ENCODE results near the gene SELENON.
A peak's percentile ranks its signal among the peaks of the same experiment; 100 is the strongest.

The SELENON gene

DNA sequence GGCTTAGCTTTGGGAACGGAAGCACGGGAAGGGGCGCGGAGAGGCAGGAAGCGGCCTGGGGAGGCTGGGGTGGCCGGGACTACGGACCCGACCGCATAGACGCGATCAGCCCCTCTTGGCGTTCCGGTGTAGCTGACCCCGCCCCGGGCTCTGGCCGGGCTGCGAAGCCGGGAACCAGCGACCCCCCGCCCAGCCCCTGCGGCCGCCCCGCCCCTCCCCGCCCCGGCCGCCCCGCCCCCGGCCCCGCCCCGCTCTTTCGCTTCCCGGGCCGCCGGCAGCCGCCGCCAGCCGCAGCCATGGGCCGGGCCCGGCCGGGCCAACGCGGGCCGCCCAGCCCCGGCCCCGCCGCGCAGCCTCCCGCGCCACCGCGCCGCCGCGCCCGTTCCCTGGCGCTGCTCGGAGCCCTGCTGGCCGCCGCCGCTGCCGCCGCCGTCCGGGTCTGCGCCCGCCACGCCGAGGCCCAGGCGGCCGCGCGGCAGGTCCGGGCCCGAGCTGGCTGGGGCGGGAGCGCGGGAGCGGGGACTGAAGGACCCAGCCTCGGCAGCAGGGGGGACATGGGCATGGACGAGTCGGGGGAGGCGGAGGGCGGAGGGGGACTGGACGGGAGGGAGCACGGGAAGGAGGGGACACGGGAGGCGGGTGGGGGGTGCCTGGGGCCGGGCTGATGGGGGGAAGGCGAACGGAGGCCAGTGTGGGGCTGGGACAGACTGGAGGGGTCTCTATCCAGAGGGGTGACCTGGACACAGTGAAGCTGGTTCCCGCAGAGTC lies at the start of gene SELENON:
TSS of gene SELENON (plus strand) at position 259 of the 768 bp plus-strand sequence. CDS start at position 297, 38 bp downstream.
- TF ChIP-seq CTCF (conservative IDR thresholded peaks at IDR 0.05) (no peak), ZFX (IDR thresholded peaks at IDR 0.05) (peak; percentile 38; the same call in 1 of the 2 replicates)
- peak within 1 kb of the TSS; percentile 65 for H3K27ac ChIP-seq

- H3K27ac ChIP-seq, result no peak overlapping the region
- no peak for TF ChIP-seq CTCF (conservative IDR thresholded peaks at IDR 0.05)
- TF ChIP-seq ZFX (IDR thresholded peaks at IDR 0.05), result no peak
Observed at GRCh38 chr1:25750923-25751605, 48.9 kb upstream of the SELENON start.

DNA sequence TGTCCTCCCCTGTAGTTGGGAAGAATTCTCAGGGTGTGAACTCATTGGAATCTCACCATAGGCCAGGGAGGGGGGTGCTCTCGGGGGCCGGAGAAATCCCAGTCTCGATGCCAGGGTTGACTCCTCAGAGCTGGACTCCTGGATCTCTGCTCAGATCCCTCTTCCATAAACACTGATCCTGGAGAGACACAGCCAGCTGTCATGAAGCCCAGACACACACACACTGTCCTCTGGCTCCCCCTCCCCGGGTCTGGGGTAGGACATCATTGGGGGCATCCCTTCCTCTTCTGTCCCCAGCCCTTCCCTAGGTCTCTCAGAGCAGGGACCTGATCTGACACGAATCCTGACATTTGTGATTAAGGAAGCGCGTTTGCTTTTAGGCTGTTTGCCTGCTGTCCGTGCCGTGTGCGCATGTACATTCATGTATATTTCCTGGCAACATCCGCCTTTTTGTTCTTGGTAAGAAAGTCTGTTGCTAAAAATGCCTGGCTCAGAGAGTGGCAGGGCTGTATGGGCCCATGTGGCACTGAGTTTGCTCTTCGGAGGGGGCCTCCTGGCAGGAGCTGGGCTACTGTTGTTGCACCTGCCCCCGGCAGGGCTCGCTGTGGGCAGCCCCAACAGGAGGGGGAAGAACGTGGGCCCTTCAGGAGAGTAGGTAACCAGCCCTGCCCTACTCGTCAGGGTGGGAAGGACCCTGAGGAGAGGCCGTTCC lies 45.4 kb upstream of the SELENON start:
- no peak overlapping the region for H3K27ac ChIP-seq
- TF ChIP-seq CTCF (conservative IDR thresholded peaks at IDR 0.05), result no peak
- no peak for TF ChIP-seq ZFX (IDR thresholded peaks at IDR 0.05)

DNA sequence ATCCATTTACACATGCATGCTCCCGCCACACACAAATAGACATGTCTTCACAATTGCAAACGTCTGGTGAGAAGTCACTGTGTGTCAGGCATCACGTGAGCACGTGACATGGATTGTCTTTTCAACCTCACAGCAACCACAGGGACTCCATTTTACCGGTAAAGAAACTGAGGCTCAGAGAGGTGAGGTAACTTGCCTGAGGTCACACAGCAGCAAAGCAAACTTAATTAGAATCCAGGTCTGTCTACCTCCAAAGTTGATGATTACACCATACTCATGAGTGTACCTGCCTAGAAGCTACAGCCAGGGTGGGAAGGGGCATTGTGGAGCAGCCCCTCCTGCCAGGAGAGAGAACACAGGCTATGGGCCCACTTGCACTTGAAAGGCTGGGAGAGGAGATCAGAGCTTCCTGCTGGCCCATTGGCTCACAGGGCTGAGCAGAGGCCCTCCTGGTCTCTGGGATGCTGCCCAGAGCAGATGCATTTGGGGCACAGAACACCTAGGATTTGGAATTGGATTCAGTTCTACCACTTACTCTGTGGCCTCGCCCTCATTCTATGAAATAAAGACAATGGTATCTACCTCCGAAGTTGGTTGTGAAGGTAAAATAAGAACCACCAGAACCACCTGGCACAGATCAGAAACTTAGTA lies 44.4 kb upstream of the SELENON start:
- H3K27ac ChIP-seq, result no peak overlapping the region
- TF ChIP-seq CTCF (conservative IDR thresholded peaks at IDR 0.05) (no peak), ZFX (IDR thresholded peaks at IDR 0.05) (no peak)

GRCh38 chr1:25756215-25756614 lies 43.8 kb upstream of the SELENON start:
- TF ChIP-seq ZFX (IDR thresholded peaks at IDR 0.05), result no peak
- no peak for TF ChIP-seq CTCF (conservative IDR thresholded peaks at IDR 0.05)
- no peak overlapping the region for H3K27ac ChIP-seq

DNA sequence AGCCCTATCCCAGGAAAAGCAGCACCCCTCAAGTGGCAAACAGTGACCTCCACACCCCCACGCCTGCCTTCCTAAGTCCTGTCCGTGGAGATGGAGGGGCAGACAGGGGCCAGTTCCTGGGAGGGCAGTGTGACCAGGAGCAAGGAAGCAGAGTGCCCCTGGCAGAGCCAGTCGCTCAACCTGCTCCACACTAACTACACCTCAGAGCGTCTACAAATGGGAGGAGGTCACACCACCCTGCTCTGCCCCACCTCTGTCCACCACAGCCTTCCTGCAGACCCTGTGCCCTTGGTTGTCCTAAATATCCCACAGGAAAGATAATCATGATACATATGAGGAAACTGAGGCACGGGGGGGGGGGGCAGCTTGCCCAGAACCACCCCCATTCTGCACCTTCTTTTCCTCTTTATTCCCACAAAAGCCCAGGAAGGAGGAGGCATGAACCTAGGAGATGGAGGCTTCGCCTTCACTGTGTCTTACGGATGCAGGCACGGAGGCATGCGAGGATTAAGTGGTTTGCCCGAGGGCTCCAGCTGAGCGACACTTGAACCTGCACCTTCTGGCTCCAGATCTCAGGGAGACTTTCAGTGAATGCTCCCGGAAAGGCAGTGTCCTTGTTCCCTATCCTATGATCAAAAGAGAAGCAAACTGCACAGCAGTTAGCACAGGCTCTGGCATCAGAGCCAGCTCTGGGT lies 42.7 kb upstream of the SELENON start:
- H3K27ac ChIP-seq, result no peak overlapping the region
- TF ChIP-seq CTCF (conservative IDR thresholded peaks at IDR 0.05) (no peak), ZFX (IDR thresholded peaks at IDR 0.05) (no peak)
